Measurements from ENCODE around the gene SPRYD7.

The SPRYD7 gene

DNA sequence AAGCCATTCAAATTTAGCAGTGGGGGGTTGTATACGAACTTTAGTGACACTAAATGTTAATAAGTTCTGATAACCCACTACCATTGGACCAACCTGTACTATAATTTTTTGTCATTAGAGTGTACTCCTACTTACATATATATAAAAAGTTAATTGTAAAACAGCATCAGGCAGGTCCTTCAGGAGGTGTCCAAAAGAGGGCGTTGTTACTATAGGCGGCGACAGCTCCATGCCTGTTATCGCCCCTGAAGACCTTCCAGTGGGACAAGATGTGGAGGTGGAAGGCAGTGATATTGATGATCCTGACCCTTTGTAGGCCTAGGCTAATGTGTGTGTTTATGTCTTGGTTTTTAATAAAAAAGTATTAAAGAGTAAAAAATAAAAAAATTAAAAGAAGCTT is 27.5 kb downstream of the SPRYD7 start:
- H3K36me3 ChIP-seq (ENCODE audit: control insufficient read depth in 5 of 5, insufficient read depth in 5 of 5, low read length in 5 of 5), result peaks cover under 1 to 7% (median 4%) of the 10 kb centered on the region in 5 donors
- H3K27me3 ChIP-seq (ENCODE audit: control insufficient read depth in 5 of 5, insufficient read depth in 4 of 5, low read length in 5 of 5), result no peaks in the 10 kb centered on the region
- H3K9me3 ChIP-seq (ENCODE audit: control insufficient read depth in 5 of 5, low read length in 5 of 5), result no peaks in the 10 kb centered on the region
- no peaks in the 10 kb centered on the region for H3K4me1 ChIP-seq (ENCODE audit: control insufficient read depth in 5 of 5, insufficient read depth in 5 of 5, low read length in 5 of 5)
- no peak overlapping the region for H3K9ac ChIP-seq (ENCODE audit: low read length in 5 of 5)
- no peak overlapping the region for H3K4me3 ChIP-seq (ENCODE audit: low read depth in 1 of 5, low read length in 5 of 5)
- H3K27ac ChIP-seq (ENCODE audit: low read depth, low read length), result no peak overlapping the region

DNA sequence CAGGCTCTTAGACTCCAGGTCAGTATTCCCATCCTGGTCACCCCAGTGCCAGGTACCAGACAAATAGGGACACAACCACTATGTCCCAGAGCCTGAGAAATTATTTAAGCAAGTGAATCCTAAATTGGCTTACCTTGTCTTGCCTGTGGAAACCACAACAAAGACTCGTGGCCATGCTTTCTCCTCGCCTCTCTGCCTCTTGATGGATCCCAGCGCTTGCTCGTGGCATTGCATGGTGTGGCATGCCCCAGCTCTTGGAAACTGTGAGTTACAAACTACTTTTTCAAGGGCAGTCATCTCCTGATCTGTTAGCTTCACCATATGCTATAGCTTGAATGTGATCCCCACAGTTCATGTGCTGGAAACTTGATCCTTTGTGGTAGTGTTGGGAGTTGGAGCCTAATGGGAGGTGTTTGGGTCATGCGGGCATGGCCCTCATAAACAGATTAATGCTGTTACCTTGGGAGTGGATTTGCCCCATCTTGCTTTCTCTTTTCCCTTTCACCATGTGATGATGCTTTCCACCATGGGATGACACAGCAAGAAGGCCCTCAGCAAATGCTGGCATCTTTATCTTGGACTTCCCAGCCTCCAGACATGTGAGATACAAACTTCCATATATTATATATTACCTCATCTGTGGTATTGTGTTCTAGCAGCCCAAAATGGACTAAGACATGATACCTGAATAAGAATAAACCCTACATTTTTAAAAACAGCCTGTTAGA is 31.2 kb downstream of the SPRYD7 start:
- Histone ChIP-seq H3K4me1 (ENCODE audit: control insufficient read depth in 5 of 5, insufficient read depth in 5 of 5, low read length in 5 of 5) (no peaks in the 10 kb centered on the region), H3K27ac (ENCODE audit: low read depth, low read length) (no peak overlapping the region), H3K36me3 (ENCODE audit: control insufficient read depth in 5 of 5, insufficient read depth in 5 of 5, low read length in 5 of 5) (no peaks in the 10 kb centered on the region), H3K9me3 (ENCODE audit: control insufficient read depth in 5 of 5, low read length in 5 of 5) (no peaks in the 10 kb centered on the region), H3K4me3 (ENCODE audit: low read depth in 1 of 5, low read length in 5 of 5) (no peak overlapping the region), H3K9ac (ENCODE audit: low read length in 5 of 5) (no peak overlapping the region), H3K27me3 (ENCODE audit: control insufficient read depth in 5 of 5, insufficient read depth in 4 of 5, low read length in 5 of 5) (no peaks in the 10 kb centered on the region)

DNA sequence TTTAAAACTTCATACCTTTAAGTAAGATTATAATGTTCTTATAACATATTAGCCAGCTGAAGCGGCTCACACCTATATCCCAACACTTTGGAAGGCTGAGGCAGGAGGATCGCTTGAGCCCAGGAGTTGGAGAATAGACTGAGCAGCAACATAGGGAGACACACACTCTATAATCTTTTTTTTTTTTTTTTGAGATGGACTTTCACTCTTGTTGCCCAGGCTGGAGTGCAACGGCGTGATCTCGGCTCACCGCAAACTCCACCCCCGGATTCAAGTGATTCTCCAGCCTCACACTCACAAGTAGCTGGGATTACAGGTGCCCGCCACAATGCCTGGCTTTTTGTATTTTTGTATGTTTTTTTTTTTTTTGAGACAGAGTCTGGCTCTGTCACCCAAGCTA is 37.3 kb downstream of the SPRYD7 start:
- Histone ChIP-seq H3K27ac (ENCODE audit: low read depth, low read length) (no peak overlapping the region), H3K27me3 (ENCODE audit: control insufficient read depth in 5 of 5, insufficient read depth in 4 of 5, low read length in 5 of 5) (no peaks in the 10 kb centered on the region), H3K4me1 (ENCODE audit: control insufficient read depth in 5 of 5, insufficient read depth in 5 of 5, low read length in 5 of 5) (no peaks in the 10 kb centered on the region), H3K9me3 (ENCODE audit: control insufficient read depth in 5 of 5, low read length in 5 of 5) (no peaks in the 10 kb centered on the region), H3K36me3 (ENCODE audit: control insufficient read depth in 5 of 5, insufficient read depth in 5 of 5, low read length in 5 of 5) (no peaks in the 10 kb centered on the region), H3K4me3 (ENCODE audit: low read depth in 1 of 5, low read length in 5 of 5) (no peak overlapping the region), H3K9ac (ENCODE audit: low read length in 5 of 5) (no peak overlapping the region)

DNA sequence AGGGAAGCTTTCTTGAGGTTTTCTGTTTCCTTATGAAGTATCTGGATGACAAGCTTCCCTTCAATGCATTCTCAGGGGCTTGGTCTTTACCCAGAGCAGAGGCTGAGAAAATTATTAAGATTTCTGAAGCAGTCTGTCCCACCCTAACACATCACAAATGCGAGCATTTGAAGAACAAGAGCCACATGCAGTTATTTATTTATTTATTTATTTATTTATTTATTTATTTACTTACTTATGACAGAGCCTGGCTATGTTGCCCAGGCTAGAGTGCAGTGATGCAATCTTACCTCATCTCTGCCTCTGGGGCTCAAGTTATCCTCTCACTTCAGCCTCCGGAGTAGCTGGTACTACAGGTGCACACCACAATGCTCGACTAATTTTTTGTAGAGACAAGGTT is 38.4 kb downstream of the SPRYD7 start:
- Histone ChIP-seq H3K36me3 (ENCODE audit: control insufficient read depth in 5 of 5, insufficient read depth in 5 of 5, low read length in 5 of 5) (no peaks in the 10 kb centered on the region), H3K4me3 (ENCODE audit: low read depth in 1 of 5, low read length in 5 of 5) (no peak overlapping the region), H3K27me3 (ENCODE audit: control insufficient read depth in 5 of 5, insufficient read depth in 4 of 5, low read length in 5 of 5) (no peaks in the 10 kb centered on the region), H3K27ac (ENCODE audit: low read depth, low read length) (no peak overlapping the region), H3K9me3 (ENCODE audit: control insufficient read depth in 5 of 5, low read length in 5 of 5) (no peaks in the 10 kb centered on the region), H3K9ac (ENCODE audit: low read length in 5 of 5) (no peak overlapping the region), H3K4me1 (ENCODE audit: control insufficient read depth in 5 of 5, insufficient read depth in 5 of 5, low read length in 5 of 5) (no peaks in the 10 kb centered on the region)

DNA sequence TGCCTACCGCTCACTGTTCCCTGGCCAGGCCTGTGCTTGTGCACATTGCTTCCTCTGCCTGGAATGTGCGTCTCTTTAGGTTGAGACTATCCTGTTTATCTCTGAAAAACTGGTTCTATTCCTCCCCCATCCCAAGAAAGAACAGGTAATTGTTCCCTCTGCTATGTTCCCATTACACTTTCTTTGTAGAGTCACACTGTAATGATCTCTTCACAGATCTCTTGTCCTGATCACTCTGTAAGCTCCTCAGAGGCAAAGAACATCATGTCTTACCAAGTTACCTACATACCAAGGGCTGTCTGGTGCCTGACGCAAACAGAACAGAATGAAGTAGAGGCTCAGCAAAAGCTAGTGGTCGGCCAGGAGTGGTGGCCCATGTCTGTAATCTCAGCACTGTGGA is 40.3 kb downstream of the SPRYD7 start:
- Histone ChIP-seq H3K9me3 (ENCODE audit: control insufficient read depth in 5 of 5, low read length in 5 of 5) (no peaks in the 10 kb centered on the region), H3K27ac (ENCODE audit: low read depth, low read length) (no peak overlapping the region), H3K27me3 (ENCODE audit: control insufficient read depth in 5 of 5, insufficient read depth in 4 of 5, low read length in 5 of 5) (no peaks in the 10 kb centered on the region), H3K9ac (ENCODE audit: low read length in 5 of 5) (no peak overlapping the region), H3K36me3 (ENCODE audit: control insufficient read depth in 5 of 5, insufficient read depth in 5 of 5, low read length in 5 of 5) (no peaks in the 10 kb centered on the region), H3K4me3 (ENCODE audit: low read depth in 1 of 5, low read length in 5 of 5) (no peak overlapping the region), H3K4me1 (ENCODE audit: control insufficient read depth in 5 of 5, insufficient read depth in 5 of 5, low read length in 5 of 5) (no peaks in the 10 kb centered on the region)

DNA sequence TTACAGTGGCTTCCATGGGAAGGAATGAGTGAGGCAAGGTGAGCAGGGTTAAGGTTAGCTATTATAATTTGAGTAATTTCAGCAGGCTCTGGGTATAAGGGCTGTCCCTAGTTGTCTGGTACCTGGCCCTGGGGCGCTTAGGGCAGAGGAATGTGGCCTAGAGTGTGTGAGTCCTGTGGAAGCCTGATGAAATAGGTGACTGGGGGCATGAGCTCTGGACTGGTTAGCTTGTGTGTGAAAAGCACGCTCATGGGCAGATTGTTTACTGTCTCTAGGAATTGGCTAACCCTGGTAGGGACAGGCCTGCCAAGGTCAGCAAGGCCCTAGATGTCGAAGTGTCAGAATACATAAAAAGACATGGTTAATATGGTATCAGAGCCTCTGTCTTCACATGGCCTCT is 42.5 kb downstream of the SPRYD7 start:
- H3K27me3 ChIP-seq (ENCODE audit: control insufficient read depth in 5 of 5, insufficient read depth in 4 of 5, low read length in 5 of 5), result no peaks in the 10 kb centered on the region
- H3K4me1 ChIP-seq (ENCODE audit: control insufficient read depth in 5 of 5, insufficient read depth in 5 of 5, low read length in 5 of 5), result no peaks in the 10 kb centered on the region
- no peak overlapping the region for H3K4me3 ChIP-seq (ENCODE audit: low read depth in 1 of 5, low read length in 5 of 5)
- H3K9me3 ChIP-seq (ENCODE audit: control insufficient read depth in 5 of 5, low read length in 5 of 5), result no peaks in the 10 kb centered on the region
- no peak overlapping the region for H3K27ac ChIP-seq (ENCODE audit: low read depth, low read length)
- no peaks in the 10 kb centered on the region for H3K36me3 ChIP-seq (ENCODE audit: control insufficient read depth in 5 of 5, insufficient read depth in 5 of 5, low read length in 5 of 5)
- no peak overlapping the region for H3K9ac ChIP-seq (ENCODE audit: low read length in 5 of 5)

DNA sequence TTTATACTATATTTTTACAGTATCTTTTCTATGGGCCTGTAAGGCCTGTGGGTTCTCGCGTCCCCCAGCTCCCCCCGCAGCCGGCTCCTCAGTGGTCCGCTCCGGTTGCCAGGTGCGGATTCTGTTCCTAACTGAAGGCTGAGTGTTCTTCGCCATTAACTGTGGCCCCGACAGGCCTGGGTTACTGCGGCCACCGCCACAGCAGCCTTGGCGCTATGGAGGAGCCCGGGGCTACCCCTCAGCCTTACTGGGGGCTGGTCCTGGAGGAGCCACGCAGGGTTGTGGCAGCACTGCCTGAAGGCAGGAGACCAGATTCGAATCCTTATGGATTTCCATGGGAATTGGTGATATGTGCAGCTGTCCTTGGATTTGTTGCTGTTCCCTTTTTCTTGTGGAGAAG is 45.8 kb downstream of the SPRYD7 start:
- Histone ChIP-seq H3K27me3 (ENCODE audit: control insufficient read depth in 5 of 5, insufficient read depth in 4 of 5, low read length in 5 of 5) (no peaks in the 10 kb centered on the region), H3K9me3 (ENCODE audit: control insufficient read depth in 5 of 5, low read length in 5 of 5) (no peaks in the 10 kb centered on the region), H3K36me3 (ENCODE audit: control insufficient read depth in 5 of 5, insufficient read depth in 5 of 5, low read length in 5 of 5) (no peaks in the 10 kb centered on the region), H3K27ac (ENCODE audit: low read depth, low read length) (no peak overlapping the region), H3K9ac (ENCODE audit: low read length in 5 of 5) (no peak overlapping the region), H3K4me3 (ENCODE audit: low read depth in 1 of 5, low read length in 5 of 5) (no peak overlapping the region), H3K4me1 (ENCODE audit: control insufficient read depth in 5 of 5, insufficient read depth in 5 of 5, low read length in 5 of 5) (no peaks in the 10 kb centered on the region)

DNA sequence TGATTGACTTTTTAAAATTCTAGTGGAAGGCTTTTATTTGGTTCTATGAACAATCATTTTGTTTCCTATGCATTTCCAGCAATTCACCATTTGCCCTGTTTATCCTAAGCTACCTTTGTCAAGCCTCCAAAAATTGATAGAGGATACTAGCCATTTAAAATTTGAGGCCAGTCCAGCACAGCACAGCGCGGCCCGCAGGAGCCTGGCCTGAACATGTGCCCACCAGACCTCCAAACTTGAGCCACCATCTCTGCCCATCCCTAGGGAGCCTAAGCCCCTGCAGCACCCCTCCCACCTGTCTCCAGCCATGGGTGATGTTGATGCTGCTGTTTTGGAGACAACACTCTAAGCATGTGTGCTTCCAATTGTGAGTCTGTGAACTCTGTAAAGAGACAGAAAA is 57.5 kb downstream of the SPRYD7 start:
- Histone ChIP-seq H3K27me3 (ENCODE audit: control insufficient read depth in 5 of 5, insufficient read depth in 4 of 5, low read length in 5 of 5) (no peaks in the 10 kb centered on the region), H3K4me1 (ENCODE audit: control insufficient read depth in 5 of 5, insufficient read depth in 5 of 5, low read length in 5 of 5) (no peaks in the 10 kb centered on the region), H3K9ac (ENCODE audit: low read length in 5 of 5) (no peak overlapping the region), H3K4me3 (ENCODE audit: low read depth in 1 of 5, low read length in 5 of 5) (no peak overlapping the region), H3K27ac (ENCODE audit: low read depth, low read length) (no peak overlapping the region), H3K36me3 (ENCODE audit: control insufficient read depth in 5 of 5, insufficient read depth in 5 of 5, low read length in 5 of 5) (no peaks in the 10 kb centered on the region), H3K9me3 (ENCODE audit: control insufficient read depth in 5 of 5, low read length in 5 of 5) (peaks cover 8 to 30% (median 24%) of the 10 kb centered on the region in 5 donors)

DNA sequence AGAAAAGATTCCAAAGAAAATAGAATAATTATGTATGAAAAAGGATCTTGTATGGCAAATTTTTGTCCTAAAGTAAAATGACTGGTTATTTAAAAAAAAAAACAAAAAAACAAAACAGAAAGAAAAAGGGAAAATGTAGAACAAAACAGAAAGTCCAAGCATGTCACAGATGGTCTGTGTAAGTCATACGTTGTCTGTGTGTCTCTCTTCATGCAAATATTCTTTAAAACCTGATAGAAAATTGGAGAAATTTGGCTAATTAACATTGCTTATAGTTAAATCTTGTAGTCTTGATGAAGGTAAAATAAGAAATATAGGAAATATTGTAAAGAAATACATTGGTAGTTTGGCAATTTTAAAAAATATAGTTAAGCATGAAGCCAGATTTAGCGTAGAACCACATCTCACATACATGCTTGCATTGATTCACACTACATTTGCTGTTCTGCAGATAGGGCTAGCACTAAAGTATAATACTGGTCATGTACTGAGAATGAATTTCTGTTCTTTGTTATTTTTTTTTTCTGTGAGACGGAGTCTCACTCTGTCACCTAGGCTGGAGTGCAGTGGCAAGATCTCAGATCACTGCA is 58.4 kb downstream of the SPRYD7 start:
- Histone ChIP-seq H3K9ac (ENCODE audit: low read length in 5 of 5) (no peak overlapping the region), H3K9me3 (ENCODE audit: control insufficient read depth in 5 of 5, low read length in 5 of 5) (peaks cover 8 to 30% (median 24%) of the 10 kb centered on the region in 5 donors)

DNA sequence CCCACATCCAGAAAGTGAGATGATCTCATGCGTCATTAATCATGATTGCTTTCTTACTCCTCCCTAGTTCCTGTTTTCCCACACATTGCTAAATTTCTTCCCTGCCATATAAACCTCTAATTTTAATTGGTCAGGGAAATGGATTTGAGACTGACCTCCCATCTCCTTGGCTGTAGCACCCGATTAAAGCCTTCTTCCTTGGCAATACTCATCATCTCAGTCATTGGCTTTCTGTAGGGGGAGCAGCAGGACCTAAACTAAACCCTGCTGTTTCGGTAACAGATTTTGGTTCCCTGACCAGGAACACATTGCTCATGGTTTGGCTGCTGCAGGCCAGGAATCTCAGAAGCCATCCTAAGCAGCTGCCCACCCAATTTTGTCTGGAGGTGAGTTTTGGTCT is 61.7 kb downstream of the SPRYD7 start:
- Histone ChIP-seq H3K27ac (ENCODE audit: low read depth, low read length) (no peak overlapping the region), H3K9me3 (ENCODE audit: control insufficient read depth in 5 of 5, low read length in 5 of 5) (peaks cover 8 to 29% (median 20%) of the 10 kb centered on the region in 5 donors), H3K4me1 (ENCODE audit: control insufficient read depth in 5 of 5, insufficient read depth in 5 of 5, low read length in 5 of 5) (no peaks in the 10 kb centered on the region), H3K27me3 (ENCODE audit: control insufficient read depth in 5 of 5, insufficient read depth in 4 of 5, low read length in 5 of 5) (no peaks in the 10 kb centered on the region), H3K9ac (ENCODE audit: low read length in 5 of 5) (no peak overlapping the region), H3K36me3 (ENCODE audit: control insufficient read depth in 5 of 5, insufficient read depth in 5 of 5, low read length in 5 of 5) (no peaks in the 10 kb centered on the region), H3K4me3 (ENCODE audit: low read depth in 1 of 5, low read length in 5 of 5) (no peak overlapping the region)

More for the DNA sequence above, 58.4 kb downstream of the SPRYD7 start:
- Histone ChIP-seq H3K4me3 (ENCODE audit: low read depth in 1 of 5, low read length in 5 of 5) (peak overlapping the region in 1 of 5 donors; percentile 7), H3K27me3 (ENCODE audit: control insufficient read depth in 5 of 5, insufficient read depth in 4 of 5, low read length in 5 of 5) (no peaks in the 10 kb centered on the region), H3K27ac (ENCODE audit: low read depth, low read length) (no peak overlapping the region), H3K4me1 (ENCODE audit: control insufficient read depth in 5 of 5, insufficient read depth in 5 of 5, low read length in 5 of 5) (no peaks in the 10 kb centered on the region), H3K36me3 (ENCODE audit: control insufficient read depth in 5 of 5, insufficient read depth in 5 of 5, low read length in 5 of 5) (no peaks in the 10 kb centered on the region)
